Transverse colon (tissue), 4 donors: ENCODE measurements around the gene C1orf226.

Experiments
- EP300 ChIP-seq: sonication (generic); formaldehyde crosslinking; IDR thresholded peaks from one replicate; pipeline ENCODE4 v1.6.1; 2017; ENCODE audit warnings: antibody characterized with exemption, low read depth
- POLR2A ChIP-seq: fragments of 450-650 bp; IDR thresholded peaks from one replicate; pipeline ENCODE4 v1.6.1; 2016; ENCODE audit warnings: antibody characterized with exemption, mild to moderate bottlenecking, moderate library complexity
- POLR2AphosphoS5 ChIP-seq, 3 donors: sonication (generic); formaldehyde crosslinking; IDR thresholded peaks; one replicate each; pipeline ENCODE4 v1.6.1; 2016; ENCODE audit warnings: antibody characterized with exemption in 3 of 3
- TF ChIP-seq, protein P1 (sequence below), 5 experiments: fragments of 200-600 bp in 3 of 5; fragments of 450-650 bp in 2 of 5; sonication (generic) in 3 of 5; IDR thresholded peaks; 1 replicate in 2 of 5; 2 replicates in 3 of 5; pipeline ENCODE4 v1.5.1; 2016 to 2017; ENCODE audit warnings: antibody characterized with exemption in 5 of 5, inconsistent platforms in 3 of 5, mild to moderate bottlenecking in 2 of 5, moderate library complexity in 1 of 5

DNA sequence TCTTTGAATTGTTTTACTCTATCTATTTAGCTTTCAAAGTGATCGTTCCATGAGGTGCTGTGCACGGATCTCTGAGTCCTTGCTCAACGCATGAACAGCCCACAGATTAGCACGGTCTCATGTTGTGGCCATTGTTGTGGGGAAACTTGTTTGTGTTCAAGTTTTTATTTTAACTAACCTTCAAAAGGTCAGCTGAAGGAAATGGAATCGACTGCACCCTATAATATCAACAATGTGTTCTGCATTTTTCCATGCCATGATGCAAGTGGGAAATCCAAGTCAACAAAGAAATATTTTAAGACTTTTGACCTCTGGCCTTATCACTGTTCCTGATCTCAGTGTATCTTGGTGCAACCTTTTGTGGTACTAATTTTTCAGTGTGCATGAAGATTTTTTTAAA, 24.3 kb downstream of the C1orf226 start:
- TF ChIP-seq, protein P1, sequence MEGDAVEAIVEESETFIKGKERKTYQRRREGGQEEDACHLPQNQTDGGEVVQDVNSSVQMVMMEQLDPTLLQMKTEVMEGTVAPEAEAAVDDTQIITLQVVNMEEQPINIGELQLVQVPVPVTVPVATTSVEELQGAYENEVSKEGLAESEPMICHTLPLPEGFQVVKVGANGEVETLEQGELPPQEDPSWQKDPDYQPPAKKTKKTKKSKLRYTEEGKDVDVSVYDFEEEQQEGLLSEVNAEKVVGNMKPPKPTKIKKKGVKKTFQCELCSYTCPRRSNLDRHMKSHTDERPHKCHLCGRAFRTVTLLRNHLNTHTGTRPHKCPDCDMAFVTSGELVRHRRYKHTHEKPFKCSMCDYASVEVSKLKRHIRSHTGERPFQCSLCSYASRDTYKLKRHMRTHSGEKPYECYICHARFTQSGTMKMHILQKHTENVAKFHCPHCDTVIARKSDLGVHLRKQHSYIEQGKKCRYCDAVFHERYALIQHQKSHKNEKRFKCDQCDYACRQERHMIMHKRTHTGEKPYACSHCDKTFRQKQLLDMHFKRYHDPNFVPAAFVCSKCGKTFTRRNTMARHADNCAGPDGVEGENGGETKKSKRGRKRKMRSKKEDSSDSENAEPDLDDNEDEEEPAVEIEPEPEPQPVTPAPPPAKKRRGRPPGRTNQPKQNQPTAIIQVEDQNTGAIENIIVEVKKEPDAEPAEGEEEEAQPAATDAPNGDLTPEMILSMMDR (IDR thresholded peaks at IDR 0.05) = no peak
- TF ChIP-seq POLR2AphosphoS5 (IDR thresholded peaks at IDR 0.05) (no peak), POLR2A (no peak), EP300 (no peak)
